ENCODE results near the gene MOB3C.

Gene MOB3C

GRCh38 chr1:46642115-46642680 lies 25.6 kb upstream of the MOB3C start:
- DNase-seq (ENCODE audit: extremely low spot score): no peak
- no peak for TF ChIP-seq CTCF (IDR thresholded peaks at IDR 0.05; ENCODE audit: control extremely low read depth, extremely low read depth, low read depth, missing control alignments)
- ChIA-PET CTCF (no interaction called here), POLR2A (no interaction called here)

- CTCF ChIA-PET: interaction anchor here (0.8 to 1.5 kb wide), 2 partner anchors 12 to 85 kb away, joined by 3 read pairs; no protein-coding TSS in a partner anchor
- TF ChIP-seq CTCF (IDR thresholded peaks at IDR 0.05; ENCODE audit: control extremely low read depth, extremely low read depth, low read depth, missing control alignments): no peak
- POLR2A ChIA-PET: no interaction called here
- no peak for DNase-seq (ENCODE audit: extremely low spot score)
Measured at GRCh38 chr1:46639547-46639946, 22.9 kb upstream of the MOB3C start.

GRCh38 chr1:46638921-46639320 lies 22.3 kb upstream of the MOB3C start:
- ChIA-PET CTCF (interaction anchor here (1.5 kb wide), 1 partner anchor 11 kb away, joined by 3 read pairs; no protein-coding TSS in a partner anchor), POLR2A (no interaction called here)
- no peak for TF ChIP-seq CTCF (IDR thresholded peaks at IDR 0.05; ENCODE audit: control extremely low read depth, extremely low read depth, low read depth, missing control alignments)
- no peak for DNase-seq (ENCODE audit: extremely low spot score)

- POLR2A ChIA-PET: no interaction called here
Measured at GRCh38 chr1:46637444-46638083, 21.0 kb upstream of the MOB3C start.

GRCh38 chr1:46635205-46635604 lies 18.6 kb upstream of the MOB3C start:
- ChIA-PET CTCF (interaction anchor here (0.9 to 2.0 kb wide), 7 partner anchors 8 to 73 kb away, joined by 3 to 6 read pairs (median 4); no protein-coding TSS in a partner anchor), POLR2A (no interaction called here)
- TF ChIP-seq CTCF (IDR thresholded peaks at IDR 0.05; ENCODE audit: control extremely low read depth, extremely low read depth, low read depth, missing control alignments): no peak
- DNase-seq (ENCODE audit: extremely low spot score): no peak

More at GRCh38 chr1:46637444-46638083, 21.0 kb upstream of the MOB3C start:
- no peak for TF ChIP-seq CTCF (IDR thresholded peaks at IDR 0.05; ENCODE audit: control extremely low read depth, extremely low read depth, low read depth, missing control alignments)
- CTCF ChIA-PET: interaction anchor here (1.0 to 1.6 kb wide), 2 partner anchors 14 to 28 kb away, joined by 3 read pairs; no protein-coding TSS in a partner anchor
- no peak for DNase-seq (ENCODE audit: extremely low spot score)

- no peak for TF ChIP-seq CTCF (IDR thresholded peaks at IDR 0.05; ENCODE audit: control extremely low read depth, extremely low read depth, low read depth, missing control alignments)
- CTCF ChIA-PET: interaction anchor here (0.7 to 4.1 kb wide), 5 partner anchors 8 to 94 kb away, joined by 3 to 21 read pairs (median 3); no protein-coding TSS in a partner anchor
- DNase-seq (ENCODE audit: extremely low spot score): no peak
- POLR2A ChIA-PET: interaction anchor here (0.7 kb wide), 1 partner anchor 19 kb away, joined by 3 read pairs; no protein-coding TSS in a partner anchor
Measured at GRCh38 chr1:46630719-46631118, 14.1 kb upstream of the MOB3C start.
